ENCODE measurements around the gene APPBP2.

The APPBP2 gene

GRCh38 chr17:60415146-60415545 lies 110.9 kb downstream of the APPBP2 start:
- Mint-ChIP-seq H3K9me3 (no peaks in the 10 kb centered on the region), H3K27ac (no peak overlapping the region), H3K27me3 (no peaks in the 10 kb centered on the region), H3K36me3 (no peaks in the 10 kb centered on the region), H3K4me1 (no peaks in the 10 kb centered on the region), H3K4me3 (no peak overlapping the region)
- ATAC-seq, result no peak

- H3K4me1 Mint-ChIP-seq, result no peaks in the 10 kb centered on the region
- no peak overlapping the region for H3K27ac Mint-ChIP-seq
- H3K27me3 Mint-ChIP-seq, result no peaks in the 10 kb centered on the region
- ATAC-seq, result no peak
- no peaks in the 10 kb centered on the region for H3K36me3 Mint-ChIP-seq
- no peak overlapping the region for H3K4me3 Mint-ChIP-seq
- H3K9me3 Mint-ChIP-seq, result no peaks in the 10 kb centered on the region
Measured at GRCh38 chr17:60412701-60413100, 113.3 kb downstream of the APPBP2 start.

- Mint-ChIP-seq H3K9me3 (no peaks in the 10 kb centered on the region), H3K27ac (no peak overlapping the region), H3K36me3 (no peaks in the 10 kb centered on the region), H3K4me3 (no peak overlapping the region), H3K4me1 (no peaks in the 10 kb centered on the region), H3K27me3 (no peaks in the 10 kb centered on the region)
- no peak for ATAC-seq
Measured at GRCh38 chr17:60410001-60410400, 116.0 kb downstream of the APPBP2 start.

- ATAC-seq, result no peak
- H3K36me3 Mint-ChIP-seq, result no peaks in the 10 kb centered on the region
- no peak overlapping the region for H3K27ac Mint-ChIP-seq
- peaks cover 5% of the 10 kb centered on the region for H3K4me1 Mint-ChIP-seq
- H3K4me3 Mint-ChIP-seq, result no peak overlapping the region
- H3K27me3 Mint-ChIP-seq, result no peaks in the 10 kb centered on the region
- H3K9me3 Mint-ChIP-seq, result no peaks in the 10 kb centered on the region
Measured at GRCh38 chr17:60406887-60407286, 119.2 kb downstream of the APPBP2 start.

- Mint-ChIP-seq H3K27ac (no peak overlapping the region), H3K36me3 (no peaks in the 10 kb centered on the region), H3K9me3 (no peaks in the 10 kb centered on the region), H3K27me3 (no peaks in the 10 kb centered on the region), H3K4me3 (no peak overlapping the region), H3K4me1 (peaks cover 19% of the 10 kb centered on the region)
- ATAC-seq, result no peak
Measured at GRCh38 chr17:60403962-60404361, 122.1 kb downstream of the APPBP2 start.

- Mint-ChIP-seq H3K36me3 (no peaks in the 10 kb centered on the region), H3K27ac (no peak overlapping the region), H3K27me3 (no peaks in the 10 kb centered on the region), H3K9me3 (no peaks in the 10 kb centered on the region), H3K4me1 (peaks cover 24% of the 10 kb centered on the region), H3K4me3 (no peak overlapping the region)
- no peak for ATAC-seq
Measured at GRCh38 chr17:60403523-60403810, 122.6 kb downstream of the APPBP2 start.

- no peaks in the 10 kb centered on the region for H3K27me3 Mint-ChIP-seq
- no peaks in the 10 kb centered on the region for H3K9me3 Mint-ChIP-seq
- H3K27ac Mint-ChIP-seq, result no peak overlapping the region
- no peak for ATAC-seq
- no peak overlapping the region for H3K4me3 Mint-ChIP-seq
- peaks cover 40% of the 10 kb centered on the region for H3K4me1 Mint-ChIP-seq
- no peaks in the 10 kb centered on the region for H3K36me3 Mint-ChIP-seq
Measured at GRCh38 chr17:60401819-60402218, 124.2 kb downstream of the APPBP2 start.

- peak; percentile 98 for ATAC-seq
- H3K4me3 Mint-ChIP-seq, result no peak overlapping the region
- H3K27me3 Mint-ChIP-seq, result no peaks in the 10 kb centered on the region
- H3K36me3 Mint-ChIP-seq, result no peaks in the 10 kb centered on the region
- peak overlapping the region; percentile 88 for H3K27ac Mint-ChIP-seq
- peaks cover 57% of the 10 kb centered on the region for H3K4me1 Mint-ChIP-seq
- no peaks in the 10 kb centered on the region for H3K9me3 Mint-ChIP-seq
Measured at GRCh38 chr17:60398227-60398959, 127.6 kb downstream of the APPBP2 start.

GRCh38 chr17:60396412-60396811 lies 129.6 kb downstream of the APPBP2 start:
- Mint-ChIP-seq H3K9me3 (no peaks in the 10 kb centered on the region), H3K27me3 (no peaks in the 10 kb centered on the region), H3K4me3 (no peak overlapping the region), H3K4me1 (peaks cover 63% of the 10 kb centered on the region), H3K27ac (peak overlapping the region; percentile 88), H3K36me3 (no peaks in the 10 kb centered on the region)
- no peak for ATAC-seq

GRCh38 chr17:60395508-60396065 lies 130.5 kb downstream of the APPBP2 start:
- no peaks in the 10 kb centered on the region for H3K27me3 Mint-ChIP-seq
- H3K4me3 Mint-ChIP-seq, result no peak overlapping the region
- no peaks in the 10 kb centered on the region for H3K9me3 Mint-ChIP-seq
- H3K4me1 Mint-ChIP-seq, result peaks cover 65% of the 10 kb centered on the region
- peak overlapping the region; percentile 88 for H3K27ac Mint-ChIP-seq
- ATAC-seq, result no peak
- H3K36me3 Mint-ChIP-seq, result no peaks in the 10 kb centered on the region

- Mint-ChIP-seq H3K4me1 (peaks cover 75% of the 10 kb centered on the region), H3K4me3 (no peak overlapping the region), H3K36me3 (no peaks in the 10 kb centered on the region), H3K27me3 (no peaks in the 10 kb centered on the region), H3K9me3 (no peaks in the 10 kb centered on the region), H3K27ac (no peak overlapping the region)
- no peak for ATAC-seq
Measured at GRCh38 chr17:60393840-60394723, 132.0 kb downstream of the APPBP2 start.
